Chondrocyte (in vitro differentiated cells): ENCODE data around the gene GMCL1. TPM values are rescaled to one million over a fixed set of nuclear protein-coding genes. Genes with fewer than 3 reads are reported as not detected.

ENCODE experiments used
- DNase-seq: peaks from one replicate; pipeline ENCODE4 v3.0.0; 2021; ENCODE audit warnings: mixed read lengths, low spot score
- H3K27ac Mint-ChIP-seq: one replicate; pipeline ENCODE4 v1.8.0; 2021; ENCODE audit warnings: mild to moderate bottlenecking, moderate library complexity, mixed read lengths; ENCODE audit not compliant: unreplicated experiment
- H3K27me3 Mint-ChIP-seq: 2 replicates; pipeline ENCODE4 v1.8.0; 2021; ENCODE audit warnings: low read depth, mixed read lengths
- H3K36me3 Mint-ChIP-seq: 2 replicates; pipeline ENCODE4 v1.8.0; 2021; ENCODE audit warnings: low read depth, mixed read lengths
- H3K4me1 Mint-ChIP-seq: 2 replicates; pipeline ENCODE4 v1.8.0; 2021; ENCODE audit warnings: low read depth, mild to moderate bottlenecking, mixed read lengths
- H3K4me3 Mint-ChIP-seq: one replicate; pipeline ENCODE4 v1.8.0; 2021; ENCODE audit warnings: mild to moderate bottlenecking, moderate library complexity, mixed read lengths; ENCODE audit not compliant: unreplicated experiment
- H3K9me3 Mint-ChIP-seq: 2 replicates; pipeline ENCODE4 v1.8.0; 2021; ENCODE audit warnings: low read depth, mixed read lengths
- long read RNA-seq: library from polyadenylated mRNA; stranded (forward); transcript quantifications from one replicate; pipeline ENCODE4 v2.0.0, GENCODE V29; 2021
- total RNA-seq: library from RNA; stranded (reverse); gene quantifications from 3 replicates; pipeline ENCODE4 v1.2.1, GENCODE V29; 2021
- TF ChIP-seq, protein P1 (sequence below): fragments of 200-600 bp; sonication (generic); IDR thresholded peaks from 2 replicates; pipeline ENCODE4 v1.5.0; 2021; ENCODE audit warnings: antibody characterized with exemption, mild to moderate bottlenecking, moderate library complexity

GMCL1 gene, protein sequence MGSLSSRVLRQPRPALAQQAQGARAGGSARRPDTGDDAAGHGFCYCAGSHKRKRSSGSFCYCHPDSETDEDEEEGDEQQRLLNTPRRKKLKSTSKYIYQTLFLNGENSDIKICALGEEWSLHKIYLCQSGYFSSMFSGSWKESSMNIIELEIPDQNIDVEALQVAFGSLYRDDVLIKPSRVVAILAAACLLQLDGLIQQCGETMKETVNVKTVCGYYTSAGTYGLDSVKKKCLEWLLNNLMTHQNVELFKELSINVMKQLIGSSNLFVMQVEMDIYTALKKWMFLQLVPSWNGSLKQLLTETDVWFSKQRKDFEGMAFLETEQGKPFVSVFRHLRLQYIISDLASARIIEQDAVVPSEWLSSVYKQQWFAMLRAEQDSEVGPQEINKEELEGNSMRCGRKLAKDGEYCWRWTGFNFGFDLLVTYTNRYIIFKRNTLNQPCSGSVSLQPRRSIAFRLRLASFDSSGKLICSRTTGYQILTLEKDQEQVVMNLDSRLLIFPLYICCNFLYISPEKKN
- 13.6 to 20.7 TPM (median 13.6 TPM) in 3 replicates for total RNA-seq
- long read RNA-seq, full-length matches to known transcripts: 68 of 80 reads
- long read RNA-seq, partial matches to known transcripts: 0 of 80 reads
- long read RNA-seq, other reads (novel, unspliced or antisense): 12 of 80 reads

DNA sequence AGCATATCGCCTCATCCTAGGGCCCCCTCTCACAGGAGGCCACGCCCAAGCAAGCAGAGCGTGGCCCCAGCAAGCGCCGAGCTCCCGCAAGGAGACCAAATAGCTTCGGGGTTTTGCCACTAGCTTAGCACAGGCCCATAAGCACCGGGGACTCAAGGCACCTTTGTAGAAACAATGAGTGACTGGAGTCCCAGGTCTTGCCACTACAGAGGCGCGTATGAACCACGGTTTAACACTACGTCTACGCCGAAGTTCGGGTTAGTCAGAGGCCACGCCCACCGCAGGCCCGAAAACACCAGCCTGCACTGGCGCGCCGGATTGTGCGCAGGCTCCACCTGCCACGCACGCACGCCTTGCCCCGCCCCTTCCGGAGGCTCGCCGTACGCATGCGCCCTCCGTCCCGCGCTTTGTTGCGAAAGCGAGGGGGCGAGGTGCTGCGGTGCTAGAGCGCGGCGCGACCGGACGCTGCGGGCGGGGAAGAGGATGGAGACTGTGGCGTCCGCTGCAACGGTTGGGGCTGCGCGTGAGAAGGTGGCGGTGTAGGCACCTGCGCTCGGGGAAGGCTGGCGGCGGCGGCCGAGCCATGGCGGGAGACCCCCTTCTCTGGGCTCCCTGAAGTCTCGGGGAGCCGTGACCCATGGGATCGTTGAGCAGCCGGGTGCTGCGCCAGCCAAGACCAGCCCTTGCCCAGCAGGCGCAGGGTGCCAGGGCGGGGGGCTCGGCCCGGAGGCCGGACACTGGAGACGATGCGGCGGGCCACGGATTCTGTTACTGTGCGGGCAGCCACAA, at the start of gene GMCL1:
Gene GMCL1, plus strand, starts transcription at position 405 of the 789 bp plus-strand sequence. Its CDS starts 233 bp downstream, at position 638.
- H3K4me1 Mint-ChIP-seq: peaks cover 34% of the 10 kb centered on the region
- DNase-seq: peak; percentile 98
- TF ChIP-seq, protein P1, sequence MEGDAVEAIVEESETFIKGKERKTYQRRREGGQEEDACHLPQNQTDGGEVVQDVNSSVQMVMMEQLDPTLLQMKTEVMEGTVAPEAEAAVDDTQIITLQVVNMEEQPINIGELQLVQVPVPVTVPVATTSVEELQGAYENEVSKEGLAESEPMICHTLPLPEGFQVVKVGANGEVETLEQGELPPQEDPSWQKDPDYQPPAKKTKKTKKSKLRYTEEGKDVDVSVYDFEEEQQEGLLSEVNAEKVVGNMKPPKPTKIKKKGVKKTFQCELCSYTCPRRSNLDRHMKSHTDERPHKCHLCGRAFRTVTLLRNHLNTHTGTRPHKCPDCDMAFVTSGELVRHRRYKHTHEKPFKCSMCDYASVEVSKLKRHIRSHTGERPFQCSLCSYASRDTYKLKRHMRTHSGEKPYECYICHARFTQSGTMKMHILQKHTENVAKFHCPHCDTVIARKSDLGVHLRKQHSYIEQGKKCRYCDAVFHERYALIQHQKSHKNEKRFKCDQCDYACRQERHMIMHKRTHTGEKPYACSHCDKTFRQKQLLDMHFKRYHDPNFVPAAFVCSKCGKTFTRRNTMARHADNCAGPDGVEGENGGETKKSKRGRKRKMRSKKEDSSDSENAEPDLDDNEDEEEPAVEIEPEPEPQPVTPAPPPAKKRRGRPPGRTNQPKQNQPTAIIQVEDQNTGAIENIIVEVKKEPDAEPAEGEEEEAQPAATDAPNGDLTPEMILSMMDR: peak; percentile 22
- peak within 1 kb of the TSS; percentile 88 for H3K4me3 Mint-ChIP-seq
- H3K27me3 Mint-ChIP-seq: no peaks in the 10 kb centered on the region
- H3K36me3 Mint-ChIP-seq: no peaks in the 10 kb centered on the region
- no peaks in the 10 kb centered on the region for H3K9me3 Mint-ChIP-seq
- H3K27ac Mint-ChIP-seq: peak within 1 kb of the TSS; percentile 98

- Mint-ChIP-seq H3K4me1 (peaks cover 33% of the 10 kb centered on the region), H3K9me3 (no peaks in the 10 kb centered on the region)
These were observed 48.5 kb upstream of the GMCL1 start for GRCh38 chr2:69780921-69781320.

GRCh38 chr2:69781321-69782248, 47.9 kb upstream of the GMCL1 start:
- H3K4me3 Mint-ChIP-seq: no peak overlapping the region
- H3K27ac Mint-ChIP-seq: peak overlapping the region; percentile 66
- H3K9me3 Mint-ChIP-seq: no peaks in the 10 kb centered on the region
- no peak for DNase-seq
- no peaks in the 10 kb centered on the region for H3K27me3 Mint-ChIP-seq
- H3K4me1 Mint-ChIP-seq: peaks cover 29% of the 10 kb centered on the region
- TF ChIP-seq, protein P1: no peak
- H3K36me3 Mint-ChIP-seq: peaks cover 5% of the 10 kb centered on the region

More at GRCh38 chr2:69780921-69781320, 48.5 kb upstream of the GMCL1 start:
- no peak overlapping the region for H3K4me3 Mint-ChIP-seq
- no peak for DNase-seq
- H3K27me3 Mint-ChIP-seq: no peaks in the 10 kb centered on the region
- H3K27ac Mint-ChIP-seq: no peak overlapping the region
- TF ChIP-seq, protein P1: no peak
- H3K36me3 Mint-ChIP-seq: peaks cover 5% of the 10 kb centered on the region

- Mint-ChIP-seq H3K27ac (no peak overlapping the region), H3K4me1 (peaks cover 35% of the 10 kb centered on the region)
- no peak for DNase-seq
These were observed 45.2 kb upstream of the GMCL1 start for GRCh38 chr2:69784228-69784627.

More at GRCh38 chr2:69784228-69784627, 45.2 kb upstream of the GMCL1 start:
- H3K27me3 Mint-ChIP-seq: no peaks in the 10 kb centered on the region
- H3K4me3 Mint-ChIP-seq: no peak overlapping the region
- TF ChIP-seq, protein P1: no peak
- no peaks in the 10 kb centered on the region for H3K9me3 Mint-ChIP-seq
- peaks cover 15% of the 10 kb centered on the region for H3K36me3 Mint-ChIP-seq
